Activated naive CD8-positive, alpha-beta T cell treated with anti-CD3 and anti-CD28 coated beads, Interleukin-2, amount 50 U/mL, for 16 hours (primary cell): ENCODE results near the gene FCMR.

Source experiments
- DNase-seq: peaks from one replicate; pipeline ENCODE4 v3.0.0-alpha.2; 2020; ENCODE audit warnings: low read depth, low spot score

Gene FCMR, protein sequence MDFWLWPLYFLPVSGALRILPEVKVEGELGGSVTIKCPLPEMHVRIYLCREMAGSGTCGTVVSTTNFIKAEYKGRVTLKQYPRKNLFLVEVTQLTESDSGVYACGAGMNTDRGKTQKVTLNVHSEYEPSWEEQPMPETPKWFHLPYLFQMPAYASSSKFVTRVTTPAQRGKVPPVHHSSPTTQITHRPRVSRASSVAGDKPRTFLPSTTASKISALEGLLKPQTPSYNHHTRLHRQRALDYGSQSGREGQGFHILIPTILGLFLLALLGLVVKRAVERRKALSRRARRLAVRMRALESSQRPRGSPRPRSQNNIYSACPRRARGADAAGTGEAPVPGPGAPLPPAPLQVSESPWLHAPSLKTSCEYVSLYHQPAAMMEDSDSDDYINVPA

GRCh38 chr1:206921772-206922265 is at the start of gene FCMR:
Gene FCMR, minus strand, starts transcription at chr1:206921941. Its CDS starts 87 bp downstream, at chr1:206921854.
- no peak for DNase-seq

GRCh38 chr1:206971029-206971655 is 49.4 kb upstream of the FCMR start:
- DNase-seq, result no peak

DNA sequence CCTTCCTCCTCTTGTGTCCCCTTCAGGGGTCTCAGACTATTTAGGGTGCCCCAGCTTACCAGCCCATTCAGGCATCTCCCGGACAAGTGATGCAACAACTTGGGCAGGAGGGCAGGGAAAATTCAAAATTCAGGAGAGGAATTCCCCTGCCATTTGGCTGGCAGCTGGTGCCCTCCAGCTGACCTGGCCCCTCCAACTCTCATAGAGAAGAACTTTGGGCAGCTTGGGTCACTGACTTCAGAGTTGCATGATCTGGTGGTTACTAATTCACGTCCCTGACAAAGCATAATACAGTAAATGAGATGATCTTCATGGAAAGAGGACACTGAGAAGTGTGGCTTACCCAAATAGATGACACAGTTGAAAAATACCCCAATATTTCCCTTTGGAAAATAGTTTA is 48.7 kb upstream of the FCMR start, which contains the start of gene FCAMR:
Gene FCAMR (minus strand): TSS at position 15 of the 400 bp plus-strand sequence. CDS start 335 bp downstream, outside the sequence.
- DNase-seq, result no peak

DNA sequence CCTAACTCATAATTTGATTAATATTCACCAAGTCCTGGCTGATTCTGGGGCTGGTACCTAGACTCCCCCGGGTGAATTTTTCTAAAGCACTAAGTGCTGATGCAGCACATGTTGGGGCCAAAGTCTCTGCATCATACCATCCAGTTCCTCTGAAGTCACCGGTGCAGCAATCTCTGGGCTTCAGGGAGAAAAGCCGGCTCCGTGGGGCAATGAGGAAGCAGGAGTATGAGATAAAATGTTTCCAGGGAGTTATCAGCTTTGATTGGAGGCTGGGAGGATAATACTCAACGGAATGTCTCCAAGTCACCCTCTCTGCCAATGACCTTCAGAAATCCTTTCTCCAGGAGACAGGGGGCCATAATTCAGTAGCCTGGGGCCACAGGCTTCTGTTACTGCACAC is 47.3 kb upstream of the FCMR start:
- DNase-seq, result no peak

DNA sequence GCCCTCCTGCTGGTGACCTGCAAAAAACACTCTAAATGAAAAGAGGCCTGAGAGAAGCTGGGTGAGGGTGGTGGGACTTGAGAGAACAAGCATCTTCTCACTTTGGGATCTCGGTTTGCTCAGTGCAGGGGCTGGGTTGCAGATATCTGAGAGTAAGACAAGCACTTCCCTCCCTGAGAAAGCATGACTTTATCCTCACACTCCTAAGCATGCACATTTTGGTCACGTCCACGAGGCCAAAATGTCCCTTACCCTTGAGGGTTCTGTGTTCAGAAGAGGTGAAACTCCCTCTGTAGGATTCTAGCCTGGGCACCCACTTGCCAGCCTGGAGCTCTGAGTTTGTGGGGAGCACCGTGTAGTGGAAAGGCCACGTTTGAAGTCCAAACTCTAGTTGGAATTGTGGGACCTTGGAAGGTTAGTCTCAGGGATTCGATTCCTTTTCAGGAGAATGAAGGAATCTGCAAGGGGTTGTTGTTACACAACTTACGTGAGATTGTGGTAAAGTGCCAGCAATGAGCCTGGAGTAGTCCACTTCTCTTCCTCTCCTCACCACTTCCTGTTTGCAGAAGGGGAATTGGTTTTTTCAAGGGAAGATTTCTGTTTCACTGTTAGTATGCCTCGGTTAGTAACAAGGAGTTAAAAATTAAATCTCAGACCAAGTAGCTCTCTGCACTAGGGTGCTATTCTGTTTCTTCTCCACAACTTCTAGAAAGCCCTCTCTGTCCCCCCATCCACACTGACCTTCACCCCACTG is 45.5 kb upstream of the FCMR start:
- no peak for DNase-seq

GRCh38 chr1:206965781-206966180 is 44.0 kb upstream of the FCMR start:
- no peak for DNase-seq

GRCh38 chr1:206963740-206964139 is 42.0 kb upstream of the FCMR start:
- no peak for DNase-seq

- no peak for DNase-seq
These were observed 41.5 kb upstream of the FCMR start for GRCh38 chr1:206963119-206963712.

DNA sequence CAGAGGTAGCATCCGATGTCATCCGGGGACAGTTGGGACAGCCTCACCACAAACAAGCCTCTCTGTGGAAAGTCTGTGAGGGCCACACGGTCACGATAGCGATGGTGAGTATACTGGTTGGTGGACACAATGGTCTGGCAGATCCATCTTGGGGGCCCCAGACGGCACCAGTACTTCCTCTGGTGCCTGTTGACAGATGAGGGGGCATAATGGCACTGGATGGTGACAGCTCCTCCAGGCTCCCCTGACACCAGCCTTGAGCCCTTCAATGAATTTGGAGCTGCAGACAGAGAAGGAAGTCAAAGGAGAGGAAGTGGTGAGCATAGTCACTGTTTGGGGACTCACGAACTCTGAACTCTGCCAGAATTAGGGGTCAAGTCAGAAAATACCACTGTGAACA is 40.5 kb upstream of the FCMR start:
- DNase-seq, result no peak

- no peak for DNase-seq
These were observed 39.9 kb upstream of the FCMR start for GRCh38 chr1:206961668-206962067.

- no peak for DNase-seq
These were observed 39.1 kb upstream of the FCMR start for GRCh38 chr1:206960676-206961386.

GRCh38 chr1:206958144-206958543 is 36.4 kb upstream of the FCMR start:
- no peak for DNase-seq

GRCh38 chr1:206957639-206958038 is 35.9 kb upstream of the FCMR start:
- no peak for DNase-seq

DNA sequence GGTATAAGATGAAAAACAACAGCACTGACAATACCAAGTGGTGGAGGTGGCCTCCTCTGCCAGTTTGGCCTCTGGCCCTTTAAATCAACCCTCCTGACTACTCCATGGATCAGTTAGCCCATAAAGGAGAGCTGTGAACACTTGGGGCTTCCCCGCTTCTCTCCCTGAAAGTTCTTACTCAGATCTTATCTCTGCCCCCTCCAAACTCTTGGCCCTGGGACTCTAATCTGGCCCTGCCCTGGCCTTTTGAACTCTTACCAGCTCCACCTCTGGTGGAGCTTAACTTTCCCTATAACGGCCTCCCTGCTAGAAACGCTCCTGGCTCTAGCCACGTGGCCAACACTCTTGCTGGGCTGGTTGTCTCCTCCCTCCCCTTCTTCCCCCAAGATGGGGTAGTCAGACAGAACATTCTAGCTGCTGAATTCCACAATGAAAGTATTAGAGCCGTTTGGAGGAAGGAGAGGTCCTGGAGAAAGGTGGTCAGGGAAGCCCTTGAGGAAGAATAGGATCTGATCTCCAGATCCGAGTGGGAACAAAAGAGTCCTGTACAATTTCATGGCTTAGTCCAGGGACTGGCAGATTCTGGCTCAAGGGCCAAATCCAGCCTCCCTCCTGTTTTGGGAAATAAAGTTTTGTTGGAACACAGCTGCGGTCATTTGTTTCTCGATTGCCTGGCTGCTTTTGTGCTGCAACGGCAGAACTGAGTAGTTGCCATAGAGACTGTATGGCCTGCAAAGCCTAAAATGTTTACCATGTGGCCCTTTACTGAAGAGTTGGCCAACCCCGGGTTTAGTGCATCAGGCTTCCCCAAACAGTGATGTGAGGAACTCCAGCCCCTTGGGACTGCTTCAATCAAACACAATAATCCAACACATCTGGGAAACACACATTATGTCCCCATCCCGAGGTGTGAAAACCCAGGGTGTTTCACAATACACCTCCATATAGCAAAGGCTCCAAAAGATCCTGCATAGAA is 34.0 kb upstream of the FCMR start:
- DNase-seq, result no peak

GRCh38 chr1:206954459-206955342 is 33.0 kb upstream of the FCMR start:
- no peak for DNase-seq

- no peak for DNase-seq
These were observed 31.9 kb upstream of the FCMR start for GRCh38 chr1:206953626-206954025.

DNA sequence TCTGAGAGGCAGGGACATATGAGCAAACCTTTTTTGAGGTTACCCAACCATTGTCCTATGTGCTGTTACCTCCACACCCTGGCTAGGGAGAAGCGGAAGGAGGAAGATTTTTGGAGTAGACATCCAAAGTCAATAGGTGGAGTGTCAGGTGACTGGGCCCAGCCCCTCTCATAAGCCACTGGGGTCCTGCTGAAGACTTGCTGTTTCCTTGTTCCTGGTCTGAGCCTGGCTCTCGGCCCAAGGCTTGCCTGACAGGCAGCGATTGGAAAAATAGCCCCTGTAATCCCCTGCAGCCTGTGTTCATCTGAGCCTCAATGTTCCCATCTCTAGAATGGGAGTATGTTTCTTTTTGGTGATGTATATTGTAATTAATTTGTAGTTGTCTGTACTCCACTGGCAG is 31.4 kb upstream of the FCMR start:
- no peak for DNase-seq

GRCh38 chr1:206952171-206952570 is 30.4 kb upstream of the FCMR start:
- no peak for DNase-seq
